Epithelial cell of proximal tubule (primary cell): ENCODE data around the gene SPRR2D. TPM values are rescaled to one million over a fixed set of nuclear protein-coding genes. Genes with fewer than 3 reads are reported as not detected.
"Not testable (repeated sequence)": the region's sequence is repeated elsewhere in the genome, so short reads cannot be mapped to it uniquely, and the experiment has no call there.

Source experiments
- DNase-seq: peaks from one replicate; pipeline ENCODE4 v3.0.0-alpha.2; 2011; ENCODE audit warnings: low read depth
- H3K4me3 ChIP-seq: 2 replicates; pipeline ENCODE4 v1.5.1; 2011; ENCODE audit warnings: low read depth, mild to moderate bottlenecking, low read length
- total RNA-seq: library from RNA; depleted of rRNA; stranded (reverse); fragments of >200 nt; gene quantifications from 2 replicates; pipeline ENCODE4 v1.2.3, GENCODE V29; 2015
- TF ChIP-seq, protein P1 (sequence below): conservative IDR thresholded peaks from 2 replicates; pipeline ENCODE4 v1.5.1; 2012; ENCODE audit warnings: low read depth, mild to moderate bottlenecking, low read length

Gene SPRR2D
- total RNA-seq, 1 donor from 2014 or later, result not detected

DNA sequence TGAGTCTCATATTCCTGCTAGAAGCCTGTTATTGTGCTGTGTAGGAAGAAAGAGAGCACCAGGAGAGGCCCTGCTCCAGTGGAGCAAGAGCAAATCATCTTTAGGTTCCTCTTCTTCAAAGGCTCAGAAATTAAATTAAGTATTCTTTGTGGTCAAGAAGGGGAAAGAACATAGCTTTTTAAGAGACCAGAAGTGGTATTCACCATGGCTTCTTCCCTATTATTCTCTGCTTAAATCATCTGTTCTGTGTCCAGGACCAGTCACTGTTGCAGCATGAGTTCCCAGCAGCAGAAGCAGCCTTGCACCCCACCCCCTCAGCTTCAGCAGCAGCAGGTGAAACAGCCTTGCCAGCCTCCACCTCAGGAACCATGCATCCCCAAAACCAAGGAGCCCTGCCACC is 8.8 kb downstream of the SPRR2D start:
- TF ChIP-seq, protein P1, sequence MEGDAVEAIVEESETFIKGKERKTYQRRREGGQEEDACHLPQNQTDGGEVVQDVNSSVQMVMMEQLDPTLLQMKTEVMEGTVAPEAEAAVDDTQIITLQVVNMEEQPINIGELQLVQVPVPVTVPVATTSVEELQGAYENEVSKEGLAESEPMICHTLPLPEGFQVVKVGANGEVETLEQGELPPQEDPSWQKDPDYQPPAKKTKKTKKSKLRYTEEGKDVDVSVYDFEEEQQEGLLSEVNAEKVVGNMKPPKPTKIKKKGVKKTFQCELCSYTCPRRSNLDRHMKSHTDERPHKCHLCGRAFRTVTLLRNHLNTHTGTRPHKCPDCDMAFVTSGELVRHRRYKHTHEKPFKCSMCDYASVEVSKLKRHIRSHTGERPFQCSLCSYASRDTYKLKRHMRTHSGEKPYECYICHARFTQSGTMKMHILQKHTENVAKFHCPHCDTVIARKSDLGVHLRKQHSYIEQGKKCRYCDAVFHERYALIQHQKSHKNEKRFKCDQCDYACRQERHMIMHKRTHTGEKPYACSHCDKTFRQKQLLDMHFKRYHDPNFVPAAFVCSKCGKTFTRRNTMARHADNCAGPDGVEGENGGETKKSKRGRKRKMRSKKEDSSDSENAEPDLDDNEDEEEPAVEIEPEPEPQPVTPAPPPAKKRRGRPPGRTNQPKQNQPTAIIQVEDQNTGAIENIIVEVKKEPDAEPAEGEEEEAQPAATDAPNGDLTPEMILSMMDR, result no peak
- no peak for DNase-seq
- no peak overlapping the region for H3K4me3 ChIP-seq

DNA sequence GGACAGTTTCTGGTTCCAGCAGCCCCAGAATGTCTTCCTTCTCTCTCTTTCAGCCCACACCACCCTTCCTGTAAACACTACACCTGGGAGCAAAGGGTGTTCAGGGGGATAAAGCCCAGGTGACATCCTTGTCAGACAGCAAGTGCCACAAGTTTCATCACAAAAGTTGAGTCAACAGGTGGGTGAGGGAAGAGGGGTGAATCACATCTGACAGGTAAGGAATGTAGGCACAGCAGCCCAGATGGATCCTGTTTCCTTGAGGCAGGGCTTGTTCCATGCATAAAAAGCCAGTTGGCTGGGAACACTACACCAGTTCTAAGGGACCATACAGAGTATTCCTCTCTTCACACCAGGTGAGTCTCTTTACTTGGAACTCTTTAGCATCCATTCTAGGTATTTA is 10.0 kb downstream of the SPRR2D start, which contains the start of gene SPRR1B:
Gene SPRR1B, plus strand, starts transcription at position 309 of the 400 bp plus-strand sequence. CDS start 1,143 bp downstream, outside the sequence.
- TF ChIP-seq, protein P1, result no peak
- no peak within 1 kb of the TSS for H3K4me3 ChIP-seq
- DNase-seq, result no peak

DNA sequence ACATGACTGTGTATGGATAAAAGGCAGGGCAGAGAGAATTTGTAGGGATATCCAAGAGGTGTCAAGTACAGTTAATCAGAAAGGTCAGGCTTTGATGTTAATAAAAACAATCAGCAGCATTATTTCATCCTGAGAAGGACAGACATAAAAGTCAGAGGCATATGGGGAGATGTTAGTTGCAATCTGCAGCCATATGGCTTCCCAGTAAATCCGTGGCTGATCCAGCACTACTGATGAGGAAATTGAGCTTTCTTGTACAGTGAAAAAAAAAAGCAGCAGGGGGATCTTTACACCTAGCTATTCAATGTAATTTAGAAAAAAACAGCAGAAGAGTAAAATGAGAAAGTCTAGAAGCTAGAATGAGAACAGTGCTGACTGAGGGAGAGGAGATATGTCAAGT is 12.2 kb downstream of the SPRR2D start:
- H3K4me3 ChIP-seq, result no peak overlapping the region
- no peak for DNase-seq
- TF ChIP-seq, protein P1, result no peak

DNA sequence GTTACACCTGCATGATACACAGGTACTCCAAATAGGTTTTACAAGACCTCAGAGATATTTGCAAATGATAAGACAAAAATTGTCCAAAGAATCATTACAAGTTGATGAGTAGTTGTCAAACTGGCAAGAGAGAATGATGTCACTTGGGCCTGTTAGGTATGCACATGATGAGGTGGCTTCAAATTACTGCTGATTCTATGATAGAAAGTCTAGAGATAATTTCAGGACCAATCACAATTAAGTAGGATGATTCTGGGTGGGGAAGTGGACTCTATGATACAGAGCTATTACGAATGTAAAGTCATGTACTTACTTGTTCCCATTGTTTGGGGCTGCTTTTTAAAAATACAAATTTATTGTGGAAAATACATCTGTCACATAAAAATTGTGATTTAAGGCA is 15.1 kb downstream of the SPRR2D start:
- no peak for DNase-seq
- no peak overlapping the region for H3K4me3 ChIP-seq
- TF ChIP-seq, protein P1, result no peak

DNA sequence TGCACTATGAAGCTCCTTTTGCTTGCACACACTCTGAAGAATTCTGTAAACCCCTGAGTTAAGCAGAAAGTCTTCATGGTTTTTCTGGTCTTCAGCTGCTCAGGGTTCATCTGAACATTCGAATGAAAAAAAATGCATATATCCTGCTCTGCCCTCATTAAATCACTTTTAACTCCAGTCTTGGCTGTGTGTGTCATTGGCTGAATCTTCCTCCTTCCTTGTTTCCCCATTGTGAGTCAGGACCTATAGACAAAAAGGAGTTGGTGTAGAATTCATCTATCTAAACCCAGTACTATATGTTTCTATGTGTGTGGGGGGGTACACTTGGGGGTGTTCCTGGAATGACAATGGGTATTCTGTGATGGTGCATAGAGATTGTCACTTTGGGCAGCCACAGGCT is 16.5 kb downstream of the SPRR2D start:
- TF ChIP-seq, protein P1, result no peak
- no peak for DNase-seq
- no peak overlapping the region for H3K4me3 ChIP-seq

DNA sequence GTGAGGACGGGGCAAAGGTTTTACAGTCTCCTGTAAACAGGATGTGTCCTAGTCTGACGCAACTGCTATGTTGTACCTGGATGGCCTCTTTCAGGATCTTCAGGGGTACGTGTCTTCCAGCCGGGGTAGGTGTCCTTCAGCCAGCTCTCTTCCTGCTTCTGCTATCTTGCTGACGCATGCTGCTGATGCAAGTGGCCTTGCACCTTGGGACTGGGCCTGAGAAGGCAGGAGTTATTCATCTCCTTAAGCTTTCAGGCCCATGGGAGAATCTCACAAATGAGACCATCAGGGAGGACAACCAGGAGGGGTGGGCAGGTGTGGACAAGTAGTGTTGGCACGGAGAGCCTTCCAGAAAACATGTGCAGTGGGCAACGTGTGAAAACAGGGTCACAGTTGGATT is 17.8 kb downstream of the SPRR2D start:
- no peak for DNase-seq
- TF ChIP-seq, protein P1, result no peak
- H3K4me3 ChIP-seq, result no peak overlapping the region

DNA sequence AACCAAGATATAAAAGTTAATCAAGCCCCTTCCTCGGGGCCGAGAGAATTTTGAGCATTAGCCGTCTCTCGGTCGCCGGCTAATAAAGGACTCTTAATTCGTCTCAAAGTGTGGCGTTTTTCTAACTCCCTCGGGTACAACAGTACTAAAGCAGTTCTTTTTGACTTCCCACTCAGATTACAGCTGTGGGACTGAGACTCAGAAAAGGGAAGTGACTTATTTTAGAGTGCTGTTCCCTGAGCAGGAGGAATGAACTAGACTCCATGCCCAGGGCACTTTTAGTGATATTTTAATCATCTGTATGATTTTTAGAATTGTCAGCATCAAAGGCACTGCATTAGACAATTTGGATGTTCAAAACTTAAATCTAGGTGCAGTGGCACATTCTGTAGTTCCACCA is 18.6 kb downstream of the SPRR2D start:
- H3K4me3 ChIP-seq, DNase-seq: not testable (repeated sequence)

DNA sequence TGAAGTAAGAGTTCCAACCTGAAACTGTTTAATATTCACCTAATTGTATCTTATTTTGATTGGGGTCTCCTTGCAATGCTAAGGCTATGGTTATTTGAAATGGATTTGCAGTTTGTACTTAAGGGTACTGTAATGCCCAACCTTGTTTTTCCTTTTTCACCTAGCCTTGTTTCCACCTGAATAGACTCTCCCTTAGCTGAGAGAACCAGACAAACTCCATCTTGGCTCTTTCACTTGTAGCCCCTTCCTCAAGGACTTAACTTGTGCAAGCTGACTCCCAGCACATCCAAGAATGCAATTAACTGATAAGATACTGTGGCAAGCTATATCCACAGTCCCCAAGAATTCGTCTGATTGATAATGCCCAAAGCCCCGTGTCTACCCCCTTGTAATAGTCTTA is 19.1 kb downstream of the SPRR2D start:
- DNase-seq, H3K4me3 ChIP-seq: not testable (repeated sequence)

DNA sequence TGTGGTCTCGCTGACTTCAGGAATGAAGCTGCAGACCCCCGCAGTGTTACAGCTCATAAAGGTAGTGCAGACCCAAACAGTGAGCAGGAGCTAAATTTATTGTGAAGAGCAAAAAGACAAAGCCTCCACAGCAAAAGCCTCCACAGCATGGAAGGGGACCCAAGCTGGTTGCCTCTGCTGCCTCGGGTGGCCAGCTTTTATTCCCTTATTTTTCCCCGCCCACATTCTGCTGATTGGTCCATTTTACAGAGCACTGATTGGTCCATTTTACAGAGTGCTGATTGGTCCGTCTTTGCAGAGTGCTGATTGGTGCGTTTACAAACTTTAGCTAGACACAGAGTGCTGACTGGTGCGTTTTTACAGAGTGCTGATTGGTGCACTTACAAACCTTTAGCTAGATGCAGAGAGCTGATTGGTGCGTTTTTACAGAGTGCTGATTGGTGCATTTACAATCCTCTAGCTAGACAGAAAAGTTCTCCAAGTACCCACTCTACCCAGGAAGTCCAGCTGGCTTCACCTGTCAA is 29.6 kb downstream of the SPRR2D start:
- DNase-seq, H3K4me3 ChIP-seq: not testable (repeated sequence)
